Activated naive CD4-positive, alpha-beta T cell treated with anti-CD3 and anti-CD28 coated beads for 36 hours (primary cell): Measurements from ENCODE around the gene TTYH2. TPM values are rescaled to one million over a fixed set of nuclear protein-coding genes. Genes with fewer than 3 reads are reported as not detected.

Experiments
- CTCF ChIA-PET: fragments of 350-600 bp; sonication (Branson Sonifier 250); formaldehyde crosslinking; loops from one replicate; lab custom pipeline; 2021; ENCODE audit warnings: antibody characterized with exemption; lab: Charles Lee
- DNase-seq: peaks from one replicate; pipeline ENCODE4 v3.0.0-alpha.2; 2020
- H3K27ac Mint-ChIP-seq: one replicate; pipeline ENCODE4 v1.8.0; 2021; ENCODE audit warnings: mild to moderate bottlenecking, mixed read lengths
- H3K27me3 Mint-ChIP-seq: one replicate; pipeline ENCODE4 v1.8.0; 2021; ENCODE audit warnings: low read depth, mixed read lengths
- H3K36me3 Mint-ChIP-seq: one replicate; pipeline ENCODE4 v1.8.0; 2021; ENCODE audit warnings: low read depth, mixed read lengths
- H3K4me1 Mint-ChIP-seq: one replicate; pipeline ENCODE4 v1.8.0; 2021; ENCODE audit warnings: low read depth, mixed read lengths
- H3K4me3 Mint-ChIP-seq: one replicate; pipeline ENCODE4 v1.8.0; 2021; ENCODE audit warnings: mild to moderate bottlenecking, moderate library complexity, mixed read lengths
- H3K9me3 Mint-ChIP-seq: one replicate; pipeline ENCODE4 v1.8.0; 2021; ENCODE audit warnings: mixed read lengths
- intact Hi-C: fragments of 100-400 bp; cut with micrococcal nuclease; formaldehyde crosslinking; loops from one replicate; pipeline ENCODE4 v1.15.1; 2023
- total RNA-seq, 2 experiments: library from RNA; stranded (reverse); gene quantifications; one replicate each; pipeline ENCODE4 v1.2.3, GENCODE V29; 2021

The TTYH2 gene
- 1 to 10 TPM; 2.5 to 2.8 TPM for total RNA-seq

GRCh38 chr17:74212913-74213791 is at the start of gene TTYH2:
Gene TTYH2 (plus strand): TSS chr17:74213571. CDS start chr17:74213588, 17 bp downstream.
- Mint-ChIP-seq H3K4me3 (peak within 1 kb of the TSS; percentile 74), H3K27ac (peak within 1 kb of the TSS; percentile 24), H3K36me3 (peaks cover 21% of the 10 kb centered on the region), H3K9me3 (no peaks in the 10 kb centered on the region), H3K4me1 (peaks cover 62% of the 10 kb centered on the region), H3K27me3 (no peaks in the 10 kb centered on the region)
- intact Hi-C loops = loop anchor here (1.0 to 5.0 kb wide), 3 partner anchors 10 to 244 kb away; partner anchors contain the start of gene RPL38
- DNase-seq = peak; percentile 78
- CTCF ChIA-PET = interaction anchor here (1.0 to 1.4 kb wide), 5 partner anchors 11 to 85 kb away, joined by 3 to 12 read pairs (median 3); partner anchors contain the start of gene RPL38

- intact Hi-C loops = no loop called here
- no peak overlapping the region for H3K27ac Mint-ChIP-seq
- no peak for DNase-seq
- peaks cover 12% of the 10 kb centered on the region for H3K27me3 Mint-ChIP-seq
- no peak overlapping the region for H3K4me3 Mint-ChIP-seq
- peaks cover 1% of the 10 kb centered on the region for H3K9me3 Mint-ChIP-seq
- peaks cover 1% of the 10 kb centered on the region for H3K4me1 Mint-ChIP-seq
- CTCF ChIA-PET = no interaction called here
- no peaks in the 10 kb centered on the region for H3K36me3 Mint-ChIP-seq
Observed at GRCh38 chr17:74163836-74164235, 49.5 kb upstream of the TTYH2 start.

- CTCF ChIA-PET = interaction anchor here (0.5 kb wide), 1 partner anchor 546 kb away, joined by 3 read pairs; no protein-coding TSS in a partner anchor
- DNase-seq = no peak
- H3K27me3 Mint-ChIP-seq = peaks cover 12% of the 10 kb centered on the region
- H3K4me3 Mint-ChIP-seq = no peak overlapping the region
- H3K27ac Mint-ChIP-seq = no peak overlapping the region
- H3K4me1 Mint-ChIP-seq = peaks cover 1% of the 10 kb centered on the region
- H3K36me3 Mint-ChIP-seq = no peaks in the 10 kb centered on the region
- intact Hi-C loops = no loop called here
- no peaks in the 10 kb centered on the region for H3K9me3 Mint-ChIP-seq
Observed at GRCh38 chr17:74164446-74165045, 48.8 kb upstream of the TTYH2 start.

- no peak for DNase-seq
- Mint-ChIP-seq H3K27ac (no peak overlapping the region), H3K4me1 (peaks cover 1% of the 10 kb centered on the region), H3K9me3 (no peaks in the 10 kb centered on the region), H3K27me3 (peaks cover 12% of the 10 kb centered on the region), H3K36me3 (no peaks in the 10 kb centered on the region), H3K4me3 (no peak overlapping the region)
- CTCF ChIA-PET = no interaction called here
- intact Hi-C loops = no loop called here
Observed at GRCh38 chr17:74165797-74166365, 47.5 kb upstream of the TTYH2 start.

GRCh38 chr17:74170924-74171323 is 42.4 kb upstream of the TTYH2 start:
- Mint-ChIP-seq H3K27ac (no peak overlapping the region), H3K27me3 (peaks cover 10% of the 10 kb centered on the region), H3K9me3 (no peaks in the 10 kb centered on the region), H3K4me1 (peaks cover 1% of the 10 kb centered on the region), H3K4me3 (no peak overlapping the region), H3K36me3 (no peaks in the 10 kb centered on the region)
- intact Hi-C loops = loop anchor here (10.0 kb wide), 1 partner anchor 176 kb away; no protein-coding TSS in a partner anchor
- DNase-seq = no peak
- CTCF ChIA-PET = interaction anchor here (1.3 kb wide), 1 partner anchor 741 kb away, joined by 3 read pairs; no protein-coding TSS in a partner anchor

GRCh38 chr17:74172700-74173099 is 40.7 kb upstream of the TTYH2 start:
- Mint-ChIP-seq H3K27ac (no peak overlapping the region), H3K36me3 (no peaks in the 10 kb centered on the region), H3K9me3 (no peaks in the 10 kb centered on the region), H3K27me3 (peaks cover 10% of the 10 kb centered on the region), H3K4me3 (no peak overlapping the region), H3K4me1 (no peaks in the 10 kb centered on the region)
- CTCF ChIA-PET = interaction anchor here (0.6 to 0.9 kb wide), 2 partner anchors 10 to 67 kb away, joined by 4 to 6 read pairs; no protein-coding TSS in a partner anchor
- intact Hi-C loops = loop anchor here (10.0 kb wide), 1 partner anchor 178 kb away; no protein-coding TSS in a partner anchor
- no peak for DNase-seq

- Mint-ChIP-seq H3K9me3 (no peaks in the 10 kb centered on the region), H3K36me3 (no peaks in the 10 kb centered on the region), H3K4me1 (no peaks in the 10 kb centered on the region), H3K27me3 (peaks cover 13% of the 10 kb centered on the region), H3K4me3 (no peak overlapping the region), H3K27ac (no peak overlapping the region)
- CTCF ChIA-PET = interaction anchor here (0.7 to 2.0 kb wide), 8 partner anchors 16 to 921 kb away, joined by 3 to 6 read pairs (median 4); no protein-coding TSS in a partner anchor
- DNase-seq = peak; percentile 67
- intact Hi-C loops = loop anchor here (1.0 to 10.0 kb wide), 6 partner anchors 86 to 747 kb away; partner anchors contain the start of gene SDK2
Observed at GRCh38 chr17:74176546-74177001, 36.8 kb upstream of the TTYH2 start.

GRCh38 chr17:74177018-74177450 is 36.3 kb upstream of the TTYH2 start:
- H3K27ac Mint-ChIP-seq = no peak overlapping the region
- no peak for DNase-seq
- peaks cover 13% of the 10 kb centered on the region for H3K27me3 Mint-ChIP-seq
- CTCF ChIA-PET = interaction anchor here (0.7 to 2.0 kb wide), 7 partner anchors 17 to 922 kb away, joined by 3 to 6 read pairs (median 3); no protein-coding TSS in a partner anchor
- no peak overlapping the region for H3K4me3 Mint-ChIP-seq
- no peaks in the 10 kb centered on the region for H3K4me1 Mint-ChIP-seq
- no peaks in the 10 kb centered on the region for H3K9me3 Mint-ChIP-seq
- intact Hi-C loops = loop anchor here (2.0 to 10.0 kb wide), 4 partner anchors 182 to 535 kb away; partner anchors contain the start of gene SDK2
- H3K36me3 Mint-ChIP-seq = no peaks in the 10 kb centered on the region

GRCh38 chr17:74179576-74179975 is 33.8 kb upstream of the TTYH2 start:
- no peak for DNase-seq
- H3K27me3 Mint-ChIP-seq = peaks cover 13% of the 10 kb centered on the region
- H3K4me1 Mint-ChIP-seq = no peaks in the 10 kb centered on the region
- CTCF ChIA-PET = interaction anchor here (1.2 to 1.6 kb wide), 2 partner anchors 20 to 750 kb away, joined by 3 read pairs; no protein-coding TSS in a partner anchor
- no peaks in the 10 kb centered on the region for H3K36me3 Mint-ChIP-seq
- no peaks in the 10 kb centered on the region for H3K9me3 Mint-ChIP-seq
- H3K27ac Mint-ChIP-seq = no peak overlapping the region
- no peak overlapping the region for H3K4me3 Mint-ChIP-seq
- intact Hi-C loops = loop anchor here (5.0 to 10.0 kb wide), 3 partner anchors 185 to 537 kb away; partner anchors contain the start of gene SDK2

GRCh38 chr17:74180336-74180735 is 33.0 kb upstream of the TTYH2 start:
- no peak for DNase-seq
- Mint-ChIP-seq H3K27me3 (peaks cover 13% of the 10 kb centered on the region), H3K27ac (no peak overlapping the region), H3K36me3 (no peaks in the 10 kb centered on the region), H3K9me3 (no peaks in the 10 kb centered on the region), H3K4me1 (no peaks in the 10 kb centered on the region), H3K4me3 (no peak overlapping the region)
- intact Hi-C loops = no loop called here
- CTCF ChIA-PET = interaction anchor here (1.2 to 1.6 kb wide), 2 partner anchors 19 to 750 kb away, joined by 3 read pairs; no protein-coding TSS in a partner anchor

- Mint-ChIP-seq H3K9me3 (no peaks in the 10 kb centered on the region), H3K4me1 (no peaks in the 10 kb centered on the region), H3K36me3 (no peaks in the 10 kb centered on the region), H3K27ac (no peak overlapping the region), H3K27me3 (peaks cover 11% of the 10 kb centered on the region), H3K4me3 (no peak overlapping the region)
- DNase-seq = no peak
- intact Hi-C loops = no loop called here
- CTCF ChIA-PET = interaction anchor here (0.6 to 1.6 kb wide), 2 partner anchors 18 to 162 kb away, joined by 3 to 5 read pairs; no protein-coding TSS in a partner anchor
Observed at GRCh38 chr17:74181341-74181740, 32.0 kb upstream of the TTYH2 start.
